ENCODE data around the gene ZNF407.

Gene ZNF407

GRCh38 chr18:74669136-74669798, 71.6 kb downstream of the ZNF407 start:
- DNase-seq, result no peak

GRCh38 chr18:74672371-74672770, 74.7 kb downstream of the ZNF407 start:
- no peak for DNase-seq

GRCh38 chr18:74674487-74674886, 76.8 kb downstream of the ZNF407 start:
- no peak for DNase-seq

DNA sequence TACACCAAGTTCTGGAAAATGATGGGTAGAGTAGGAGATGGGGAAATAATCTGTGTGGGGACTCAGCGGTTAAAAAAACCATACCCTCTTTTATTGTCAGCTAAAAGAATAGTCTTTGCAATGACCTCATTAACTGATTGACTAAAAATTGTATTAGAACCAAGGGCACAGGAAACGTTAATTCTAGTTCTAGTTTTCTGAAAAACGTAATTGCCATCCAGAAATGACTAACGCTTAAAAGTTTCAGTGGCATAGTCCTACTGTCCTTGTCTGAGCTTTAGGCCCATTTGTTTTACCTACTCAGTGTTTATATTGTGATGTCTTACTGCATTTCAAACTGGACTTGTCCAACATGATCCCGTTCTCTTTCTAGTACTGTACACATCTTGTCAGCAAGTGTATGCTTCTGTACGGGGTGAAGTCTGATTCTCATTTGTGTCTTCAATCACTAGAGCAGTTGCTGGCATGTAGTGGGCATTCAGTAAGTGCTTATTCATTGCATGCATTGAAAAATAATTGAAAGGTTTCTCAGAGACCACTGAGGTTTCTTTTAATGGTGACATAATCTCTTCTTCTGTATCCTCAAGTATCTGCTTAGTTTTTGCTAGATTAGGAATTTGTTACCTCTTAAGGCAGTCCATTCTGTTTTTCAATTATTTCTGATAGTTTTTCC, 81.5 kb downstream of the ZNF407 start:
- no peak for DNase-seq

- DNase-seq, result no peak
These were observed 82.0 kb downstream of the ZNF407 start for GRCh38 chr18:74679679-74680076.

DNA sequence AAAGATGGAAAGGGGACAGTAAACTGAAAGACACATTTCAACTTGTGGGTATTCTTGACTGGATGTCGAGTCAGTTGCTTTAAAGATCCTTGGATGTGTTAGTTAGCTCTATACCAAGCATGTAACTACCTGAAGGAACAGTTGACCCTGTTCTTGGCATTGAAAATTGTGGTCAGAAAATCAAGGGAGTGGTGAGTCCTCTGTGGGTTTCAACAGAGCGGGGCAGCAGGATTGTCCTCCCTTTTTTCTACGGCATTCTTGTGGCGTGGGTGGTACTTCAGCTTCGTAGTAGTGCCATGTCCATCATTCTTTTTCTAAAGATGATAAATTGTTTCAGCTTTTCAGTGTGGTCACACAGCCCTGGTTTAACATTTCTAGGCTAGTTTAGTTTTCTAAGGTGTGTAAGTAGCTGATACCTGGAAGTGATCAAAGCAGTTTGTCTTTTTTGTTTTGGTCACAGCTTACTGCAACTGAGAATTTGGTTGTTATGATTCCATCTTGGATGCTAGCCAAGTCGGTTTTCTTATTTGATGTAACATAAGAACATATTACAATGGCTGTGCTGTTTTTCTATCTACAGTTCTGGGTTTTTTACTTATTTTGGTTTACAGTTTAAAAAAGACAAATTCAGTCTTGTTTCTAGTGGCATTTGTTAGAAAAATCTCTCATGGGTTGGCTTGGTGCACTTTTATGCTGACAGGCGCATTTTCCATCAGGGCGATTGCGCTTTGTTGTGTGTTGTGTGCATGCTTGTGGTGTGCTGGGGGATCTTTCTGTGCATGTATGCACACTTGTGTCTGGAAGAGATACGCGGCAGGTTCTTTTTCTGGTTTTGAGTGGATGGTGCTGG, 84.7 kb downstream of the ZNF407 start:
- no peak for DNase-seq

DNA sequence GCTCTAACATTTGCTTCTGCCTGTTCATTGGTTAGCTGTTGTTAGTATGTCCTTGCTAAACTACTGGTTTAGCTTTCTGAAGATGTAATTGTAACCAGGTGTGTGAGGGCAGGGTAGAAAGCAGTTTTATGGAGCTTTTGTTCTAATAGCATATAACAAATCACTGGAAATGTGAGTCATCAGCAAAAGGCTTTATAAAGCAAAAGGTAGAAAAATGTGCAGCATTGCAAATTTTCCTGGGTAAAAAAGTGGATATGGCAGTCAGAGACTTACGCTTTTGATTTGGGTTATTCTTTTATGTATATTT, 85.3 kb downstream of the ZNF407 start:
- no peak for DNase-seq

- no peak for DNase-seq
These were observed 85.9 kb downstream of the ZNF407 start for GRCh38 chr18:74683573-74683972.

DNA sequence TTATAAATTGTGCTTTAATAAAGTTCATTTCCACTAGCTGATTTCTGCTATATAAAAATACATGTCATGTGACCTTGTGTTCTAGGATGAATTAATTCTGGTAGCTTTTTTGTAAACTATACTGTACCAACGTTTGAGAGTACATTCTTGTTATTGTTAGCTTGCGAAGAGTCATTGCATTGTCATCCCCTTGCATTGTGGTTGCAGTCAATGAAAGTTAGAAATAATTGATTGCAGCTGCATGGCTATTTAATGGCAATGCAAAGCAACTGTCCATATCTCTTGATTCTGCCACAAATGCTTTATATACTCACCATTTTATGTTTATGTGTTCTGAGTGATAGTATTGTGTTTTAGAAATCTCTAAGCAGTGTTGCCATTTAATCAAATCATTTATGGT, 91.6 kb downstream of the ZNF407 start:
- DNase-seq, result no peak

DNA sequence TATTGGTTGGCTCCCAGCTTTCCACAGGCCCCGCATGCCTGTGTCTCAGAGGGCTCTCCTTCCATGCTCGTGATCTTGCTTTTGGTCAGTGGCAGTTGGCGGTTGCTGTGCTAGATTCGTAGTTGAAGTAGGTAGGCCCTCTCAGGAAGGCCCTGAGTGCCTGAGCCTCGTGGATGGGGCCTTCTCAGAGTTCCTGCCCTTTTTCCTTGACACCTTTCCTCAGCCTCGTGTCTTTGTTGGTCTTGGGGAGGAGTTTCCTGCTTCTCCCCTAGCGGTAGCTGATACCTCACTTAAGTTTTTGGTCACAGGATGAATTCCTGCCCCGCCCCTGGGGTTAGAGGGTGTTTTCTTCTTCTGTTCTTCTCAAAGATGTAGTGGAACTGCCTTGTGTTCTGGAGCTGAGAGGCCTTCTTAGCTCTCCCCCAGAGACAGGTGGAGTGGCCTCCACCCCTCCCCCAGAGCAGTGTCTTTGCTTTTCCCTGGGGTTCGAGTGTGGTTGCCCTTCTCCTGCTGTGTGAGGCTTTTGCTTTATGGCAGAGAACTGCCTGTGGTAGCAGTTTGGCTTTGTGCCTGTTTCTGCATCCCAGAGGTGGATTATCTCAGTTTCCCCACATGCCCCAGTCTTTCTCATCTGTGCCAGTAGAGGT, 94.8 kb downstream of the ZNF407 start:
- no peak for DNase-seq

GRCh38 chr18:74694436-74694835, 96.8 kb downstream of the ZNF407 start:
- DNase-seq, result no peak

DNA sequence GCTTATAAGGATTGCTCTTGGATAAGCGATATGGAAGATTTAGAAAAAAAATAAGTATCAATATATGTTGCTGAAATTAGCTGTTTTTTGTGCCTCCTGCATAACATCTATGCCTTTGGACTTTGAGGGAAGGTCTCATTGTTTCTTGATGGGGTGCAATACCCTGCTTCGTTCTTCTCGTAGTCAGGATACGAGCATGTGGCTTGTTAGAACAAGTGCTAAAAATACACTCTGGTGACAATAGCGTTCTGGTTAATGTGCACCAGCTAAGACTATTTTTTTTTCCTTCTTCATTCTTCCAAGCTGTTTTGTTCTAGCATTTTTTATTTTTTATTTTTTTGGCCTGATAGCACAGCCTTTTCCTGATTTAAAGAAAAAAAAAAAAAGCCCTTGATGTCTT, 97.5 kb downstream of the ZNF407 start:
- no peak for DNase-seq

- no peak for DNase-seq
These were observed 101.2 kb downstream of the ZNF407 start for GRCh38 chr18:74698881-74699280.

DNA sequence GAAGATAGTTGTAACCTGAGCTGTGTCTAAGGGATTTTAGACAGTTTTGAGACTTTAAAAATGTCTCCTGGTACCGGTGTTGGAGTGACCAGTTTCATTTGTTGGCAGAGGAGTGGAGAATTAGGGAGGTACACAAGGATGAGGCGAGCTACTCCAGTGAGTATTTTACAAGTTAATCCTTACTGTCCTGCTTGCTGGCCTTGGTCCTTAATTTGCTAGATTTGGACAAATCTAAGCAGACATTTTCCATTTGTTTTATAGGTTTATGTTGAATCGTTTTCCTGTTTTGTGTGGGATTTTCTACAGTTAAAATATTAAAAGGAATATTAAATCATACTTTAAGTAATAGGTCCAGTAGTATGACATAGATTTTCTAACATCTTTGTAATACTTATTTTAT, 101.8 kb downstream of the ZNF407 start:
- DNase-seq, result no peak

DNA sequence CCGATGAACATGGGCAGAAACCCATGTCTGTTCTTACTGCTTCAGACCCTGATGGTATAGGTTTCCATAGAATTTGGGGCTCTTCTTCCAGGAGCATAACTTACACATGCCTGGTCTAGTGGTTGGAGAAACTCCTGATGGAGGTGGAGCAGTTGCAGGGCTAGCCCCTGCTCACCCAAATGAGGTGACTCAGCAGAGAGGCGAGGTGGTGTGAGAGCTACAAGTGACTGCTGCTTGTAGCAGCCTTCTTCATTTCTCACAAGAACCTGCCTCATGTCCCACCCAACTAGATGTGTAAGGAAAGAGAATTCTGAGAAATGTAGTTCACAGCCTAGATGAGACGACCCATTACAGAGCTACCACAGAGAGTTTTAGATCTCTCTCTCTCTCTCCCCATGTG, 105.3 kb downstream of the ZNF407 start:
- DNase-seq, result no peak

DNA sequence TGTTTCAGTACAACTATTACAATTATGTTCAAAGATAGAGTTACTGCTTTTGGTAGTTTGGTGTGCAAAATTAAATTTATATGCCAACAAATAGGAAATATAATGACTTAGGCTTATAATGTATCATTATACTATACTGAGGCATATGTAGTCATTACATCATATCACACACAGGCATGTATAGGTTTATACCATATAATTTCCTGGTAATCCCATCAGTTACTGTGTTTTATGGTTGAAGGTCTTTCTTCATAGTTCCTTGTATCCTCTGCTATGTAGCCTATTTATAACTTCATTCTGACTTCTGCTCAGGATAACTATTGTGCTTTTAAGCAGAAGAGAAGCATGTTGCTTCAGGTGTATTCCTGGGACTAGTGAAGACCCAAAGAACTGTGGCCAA, 110.5 kb downstream of the ZNF407 start:
- no peak for DNase-seq

- DNase-seq, result no peak
These were observed 111.8 kb downstream of the ZNF407 start for GRCh38 chr18:74709452-74709851.

GRCh38 chr18:74714120-74714519, 116.5 kb downstream of the ZNF407 start:
- no peak for DNase-seq

DNA sequence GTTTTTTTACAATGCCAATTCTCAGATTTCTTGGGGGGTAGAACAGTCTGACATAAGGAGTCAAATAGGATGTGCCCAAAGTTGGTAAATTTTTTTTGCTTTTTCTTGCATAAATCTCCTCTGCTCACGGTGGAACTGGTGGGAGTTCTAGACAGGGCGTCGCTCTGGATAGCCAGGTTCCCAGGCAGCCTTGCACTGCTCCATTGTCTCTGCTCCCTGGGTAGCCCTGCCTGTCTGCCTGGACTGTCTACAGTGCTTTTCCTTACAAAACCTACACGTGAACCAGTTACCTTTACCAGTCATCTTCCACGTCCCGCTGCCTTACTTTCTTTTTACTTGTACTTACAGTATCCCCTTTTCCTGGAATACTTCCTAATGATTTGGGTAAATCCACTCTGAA, 117.1 kb downstream of the ZNF407 start:
- peak in 2 of 56 donors; percentile 1 to 19 for DNase-seq

- peak in 45 of 56 donors; percentile 1 to 73 (median 36) for DNase-seq
These were observed 117.6 kb downstream of the ZNF407 start for GRCh38 chr18:74715306-74715705.

GRCh38 chr18:74715865-74716712, 118.4 kb downstream of the ZNF407 start:
- no peak for DNase-seq
